GM19372 (cell line): ENCODE measurements around the gene NOTCH3.

Experiments used
- ATAC-seq: cut with Tn5 transposase; IDR thresholded peaks from one replicate; pipeline ENCODE4 v1.9.1; 2021; ENCODE audit warnings: mild to moderate bottlenecking, low read depth, moderate library complexity; ENCODE audit not compliant: unreplicated experiment

Gene NOTCH3

GRCh38 chr19:15110418-15110815 lies 90.4 kb downstream of the NOTCH3 start:
- no peak for ATAC-seq

- no peak for ATAC-seq
Measured at GRCh38 chr19:15109768-15110417, 90.9 kb downstream of the NOTCH3 start.
